NB4 (cell line): Measurements from ENCODE around the gene KNTC1.
"Not testable (repeated sequence)": the region's sequence is repeated elsewhere in the genome, so short reads cannot be mapped to it uniquely, and the experiment has no call there.

Source experiments
- POLR2A ChIP-seq: IDR thresholded peaks from 2 replicates; pipeline ENCODE4 v1.6.1; 2011; ENCODE audit warnings: mild to moderate bottlenecking; ENCODE audit not compliant: insufficient read length; ENCODE audit errors: extremely low read depth
- TF ChIP-seq, protein P1 (sequence below): IDR thresholded peaks from one replicate; pipeline ENCODE4 v1.5.1; 2012; ENCODE audit warnings: low read depth, low read length

DNA sequence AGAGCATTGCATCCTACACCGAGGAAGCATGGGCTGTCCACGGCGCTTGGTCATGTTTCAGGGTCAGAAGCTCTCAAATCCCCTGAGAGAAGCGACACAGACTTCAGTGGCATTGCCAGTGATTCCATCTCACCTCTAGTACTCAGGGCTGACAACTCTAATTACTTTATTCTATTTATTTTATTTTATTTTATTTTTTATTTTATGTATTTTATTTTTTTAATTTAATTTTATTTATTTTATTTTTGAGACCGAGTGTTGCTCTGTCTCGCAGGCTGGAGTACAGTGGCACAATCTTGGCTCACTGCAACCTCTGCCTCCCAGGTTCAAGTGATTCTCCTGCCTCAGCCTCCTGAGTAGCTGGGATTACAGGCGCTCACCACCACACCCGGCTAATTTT, 126.2 kb downstream of the KNTC1 start:
- TF ChIP-seq POLR2A, result not testable (repeated sequence)
- TF ChIP-seq, protein P1, sequence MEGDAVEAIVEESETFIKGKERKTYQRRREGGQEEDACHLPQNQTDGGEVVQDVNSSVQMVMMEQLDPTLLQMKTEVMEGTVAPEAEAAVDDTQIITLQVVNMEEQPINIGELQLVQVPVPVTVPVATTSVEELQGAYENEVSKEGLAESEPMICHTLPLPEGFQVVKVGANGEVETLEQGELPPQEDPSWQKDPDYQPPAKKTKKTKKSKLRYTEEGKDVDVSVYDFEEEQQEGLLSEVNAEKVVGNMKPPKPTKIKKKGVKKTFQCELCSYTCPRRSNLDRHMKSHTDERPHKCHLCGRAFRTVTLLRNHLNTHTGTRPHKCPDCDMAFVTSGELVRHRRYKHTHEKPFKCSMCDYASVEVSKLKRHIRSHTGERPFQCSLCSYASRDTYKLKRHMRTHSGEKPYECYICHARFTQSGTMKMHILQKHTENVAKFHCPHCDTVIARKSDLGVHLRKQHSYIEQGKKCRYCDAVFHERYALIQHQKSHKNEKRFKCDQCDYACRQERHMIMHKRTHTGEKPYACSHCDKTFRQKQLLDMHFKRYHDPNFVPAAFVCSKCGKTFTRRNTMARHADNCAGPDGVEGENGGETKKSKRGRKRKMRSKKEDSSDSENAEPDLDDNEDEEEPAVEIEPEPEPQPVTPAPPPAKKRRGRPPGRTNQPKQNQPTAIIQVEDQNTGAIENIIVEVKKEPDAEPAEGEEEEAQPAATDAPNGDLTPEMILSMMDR, result not testable (repeated sequence)
